ENCODE results near the gene CZIB. TPM values are rescaled to one million over a fixed set of nuclear protein-coding genes. Genes with fewer than 3 reads are reported as not detected.

The CZIB gene
- total and polyA plus RNA-seq, 2 of the 8 experiments (the other 6 are each of a cell fraction or from before 2014, with no cell fraction given) = 46.5 to 48.0 TPM

DNA sequence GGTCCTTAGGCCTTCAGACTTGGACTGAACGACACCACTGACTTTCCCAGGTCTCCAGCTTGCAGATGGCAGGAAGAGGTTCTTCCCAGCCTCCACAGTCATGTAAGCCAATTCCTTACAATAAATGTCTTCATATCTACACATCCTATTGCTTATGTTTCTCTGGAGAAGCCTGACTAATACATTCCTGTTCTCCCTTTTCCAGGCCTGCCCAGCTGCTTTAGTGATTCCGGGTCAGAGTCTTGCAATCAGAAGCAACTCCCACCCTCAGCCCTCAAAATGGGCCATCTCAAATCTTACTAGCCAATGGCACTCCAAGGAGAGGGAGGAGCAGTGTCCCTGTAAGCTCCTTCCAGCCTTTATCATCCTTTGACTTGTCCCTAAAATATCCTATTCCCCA is 40.2 kb downstream of the CZIB start:
- Histone ChIP-seq H2BK20ac (ENCODE audit: low read length) (no peak overlapping the region), H2AK5ac (ENCODE audit: low read depth, low read length) (no peak overlapping the region), H4K5ac (ENCODE audit: insufficient read length, low read depth, low read length) (no peak overlapping the region), H2BK5ac (ENCODE audit: low read depth, low read length) (no peak overlapping the region), H3K14ac (ENCODE audit: insufficient read length) (no peak overlapping the region), H4K8ac (ENCODE audit: extremely low read depth, insufficient read depth, low read length) (no peak overlapping the region), H3K23ac (ENCODE audit: insufficient read length) (no peak overlapping the region), H3K79me2 (ENCODE audit: control insufficient read depth in 1 of 2, insufficient read depth in 2 of 2, low read length in 2 of 2) (no peaks in the 10 kb centered on the region), H3K36me3 (ENCODE audit: control insufficient read depth in 2 of 4, insufficient read depth in 4 of 4, low read length in 3 of 4) (no peaks in the 10 kb centered on the region), H3K4ac (replicated peaks; ENCODE audit: insufficient read length, low read depth, low read length) (no peak overlapping the region), H2AFZ (ENCODE audit: low read length) (no peak overlapping the region), H3K56ac (replicated peaks; ENCODE audit: insufficient read length, low read depth, low read length) (no peak overlapping the region), H4K91ac (replicated peaks; ENCODE audit: insufficient read length, low read length) (no peak overlapping the region), H3K18ac (ENCODE audit: extremely low read depth, low read length) (no peak overlapping the region), H3K4me2 (ENCODE audit: insufficient read depth in 1 of 2, low read depth in 2 of 2, low read length in 2 of 2) (no peak overlapping the region), H3K79me1 (ENCODE audit: low read depth, low read length) (no peaks in the 10 kb centered on the region), H2BK120ac (replicated peaks; ENCODE audit: low read depth, low read length) (no peak overlapping the region), H4K20me1 (replicated peaks in 1 of 2; ENCODE audit: control insufficient read depth in 1 of 2, insufficient read depth in 2 of 2, low read length in 2 of 2) (no peaks in the 10 kb centered on the region), H3K9me3 (ENCODE audit: insufficient read depth in 2 of 2, low read depth in 1 of 2, low read length in 1 of 2) (no peaks in the 10 kb centered on the region), H3K4me3 (ENCODE audit: extremely low read depth in 1 of 4, insufficient read depth in 2 of 4, low read depth in 3 of 4, low read length in 4 of 4) (no peak overlapping the region), H3K27me3 (replicated peaks in 1 of 4; ENCODE audit: control insufficient read depth in 3 of 4, extremely low read depth in 1 of 4, insufficient read depth in 3 of 4, low read length in 3 of 4) (no peaks in the 10 kb centered on the region; a peak in 3 of 7 replicates), H3K4me1 (replicated peaks in 1 of 4; ENCODE audit: control insufficient read depth in 3 of 4, insufficient read depth in 4 of 4, low read length in 3 of 4) (no peaks in the 10 kb centered on the region; a peak in 1 of 7 replicates), H3K9ac (replicated peaks in 1 of 4; ENCODE audit: extremely low read depth in 1 of 4, low read depth in 3 of 4, low read length in 3 of 4) (no peak overlapping the region), H3K27ac (ENCODE audit: low read depth, low read length) (no peak overlapping the region), H2BK15ac (ENCODE audit: low read length) (no peak overlapping the region), H2BK12ac (ENCODE audit: low read depth, low read length) (no peak overlapping the region), H3K23me2 (ENCODE audit: low read depth, low read length) (no peaks in the 10 kb centered on the region)
- CTCF ChIA-PET (ENCODE audit: partially characterized antibody) = interaction anchor here (0.6 to 3.2 kb wide), 21 partner anchors 8 to 756 kb away, joined by 3 to 31 read pairs (median 5); partner anchors contain the start of gene ECHDC2
- DNase-seq (ENCODE audit: low read depth in 1 of 2, low spot score in 2 of 2) = no peak
- 95% methylated on average over 2 of the region's 2 CpGs; no CpG with 5 or more reads in 1 of the 2 experiments for WGBS, 2 experiments (ENCODE audit: extremely low coverage in 1 of 2, insufficient coverage in 1 of 2, insufficient read length in 1 of 2, insufficient replicate concordance in 2 of 2, low coverage in 1 of 2, low lambda C conversion rate in 2 of 2, missing lambda C conversion rate in 1 of 2)
- no peak for TF ChIP-seq SIN3A (conservative IDR thresholded peaks at IDR 0.05 in 1 of 2, IDR thresholded peaks at IDR 0.05 in 1 of 2; ENCODE audit: low read depth in 1 of 2, low read length in 2 of 2)
- no peak for TF ChIP-seq RBBP5 (IDR thresholded peaks at IDR 0.05; ENCODE audit: borderline replicate concordance, low read depth, low read length)
- no peak for TF ChIP-seq RNF2 (IDR thresholded peaks at IDR 0.05; ENCODE audit: borderline replicate concordance, low read depth, low read length, missing control alignments, poor library complexity, severe bottlenecking)
- no peak for TF ChIP-seq CHD2 (IDR thresholded peaks at IDR 0.05; ENCODE audit: low read length)
- no peak for TF ChIP-seq TAF1 (IDR thresholded peaks at IDR 0.05; ENCODE audit: low read depth, low read length)
- TF ChIP-seq CEBPB (IDR thresholded peaks at IDR 0.05; ENCODE audit: low read depth, low read length) = no peak
- no peak for FAIRE-seq
- POLR2A ChIA-PET (ENCODE audit: partially characterized antibody) = no interaction called here
